Measurements from ENCODE around the gene TMEM255A.

TMEM255A gene

DNA sequence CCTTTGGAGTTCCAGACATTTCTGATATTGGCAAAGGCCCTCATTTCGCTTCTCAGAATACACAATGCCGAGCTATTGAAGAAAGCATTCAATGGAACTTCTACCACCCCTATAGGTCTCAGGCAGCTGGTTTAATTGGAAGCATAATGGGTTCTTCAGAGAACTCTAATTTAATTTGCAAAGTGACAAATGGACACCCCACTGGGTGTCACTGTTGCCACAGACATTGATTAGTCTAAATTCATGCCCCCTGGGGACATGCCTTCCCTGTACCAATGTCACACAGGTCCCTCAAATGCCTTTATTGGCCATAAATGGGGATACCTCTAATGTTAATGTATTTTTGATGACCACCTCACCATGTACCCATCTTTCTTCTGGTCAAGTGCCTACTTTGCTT, 22.9 kb upstream of the TMEM255A start:
- Histone ChIP-seq H2AFZ (no peak overlapping the region), H3K4me3 (ENCODE audit: low read depth, low read length) (no peak overlapping the region), H3K27me3 (ENCODE audit: control insufficient read depth, insufficient read depth, low read length) (no peaks in the 10 kb centered on the region), H3K4me1 (no peaks in the 10 kb centered on the region), H3K9me3 (ENCODE audit: control insufficient read depth, low read length) (no peaks in the 10 kb centered on the region), H3K27ac (no peak overlapping the region), H3K4me2 (ENCODE audit: low read length) (no peak overlapping the region), H3K9ac (no peak overlapping the region), H3K79me2 (no peaks in the 10 kb centered on the region), H3K36me3 (ENCODE audit: control insufficient read depth, insufficient read depth, low read length) (no peaks in the 10 kb centered on the region)
- TF ChIP-seq CTCF (IDR thresholded peaks at IDR 0.05), result no peak

DNA sequence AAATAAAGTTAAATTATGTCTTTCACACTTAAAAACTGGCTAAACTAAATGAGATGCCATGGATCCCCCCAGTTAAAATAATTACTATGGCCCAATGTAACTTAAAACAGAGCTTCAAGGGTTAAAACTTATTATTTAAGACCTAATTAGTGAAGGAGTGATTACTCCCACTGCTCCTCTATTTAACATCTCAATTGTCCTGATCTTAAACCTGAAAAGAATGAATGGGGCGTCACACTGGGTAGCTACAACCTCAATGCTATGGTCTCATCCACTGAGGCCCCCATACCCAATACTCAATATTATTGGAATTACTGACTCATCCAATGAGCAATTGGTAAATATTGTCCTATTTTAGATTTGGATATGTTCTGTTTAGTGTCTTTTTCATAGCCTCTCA, 21.1 kb upstream of the TMEM255A start:
- Histone ChIP-seq H3K9ac (no peak overlapping the region), H3K27ac (no peak overlapping the region), H3K4me2 (ENCODE audit: low read length) (no peak overlapping the region), H2AFZ (no peak overlapping the region), H3K36me3 (ENCODE audit: control insufficient read depth, insufficient read depth, low read length) (no peaks in the 10 kb centered on the region), H3K79me2 (no peaks in the 10 kb centered on the region), H3K4me3 (ENCODE audit: low read depth, low read length) (no peak overlapping the region), H3K4me1 (no peaks in the 10 kb centered on the region), H3K9me3 (ENCODE audit: control insufficient read depth, low read length) (no peaks in the 10 kb centered on the region), H3K27me3 (ENCODE audit: control insufficient read depth, insufficient read depth, low read length) (no peaks in the 10 kb centered on the region)
- TF ChIP-seq CTCF (IDR thresholded peaks at IDR 0.05), result no peak

DNA sequence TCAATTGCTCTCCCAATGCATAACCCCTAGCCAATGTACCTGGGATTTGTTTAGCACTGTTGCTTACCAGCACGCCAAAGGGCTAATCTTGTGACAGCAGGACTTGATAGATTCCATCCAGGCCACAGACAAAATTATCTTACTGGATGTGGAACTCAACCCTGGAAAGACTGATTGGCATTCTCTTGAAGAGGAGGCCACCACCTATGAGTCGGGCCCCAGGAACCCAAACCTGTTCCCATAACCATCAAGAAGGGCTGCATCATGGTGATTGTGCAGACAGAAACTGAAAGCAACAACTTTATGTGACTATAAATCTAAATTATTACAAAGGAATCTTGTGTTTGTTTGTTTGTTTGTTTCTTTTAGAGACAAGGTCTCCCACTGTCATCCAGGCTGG, 19.9 kb upstream of the TMEM255A start:
- TF ChIP-seq CTCF (IDR thresholded peaks at IDR 0.05), result no peak
- Histone ChIP-seq H2AFZ (no peak overlapping the region), H3K9ac (no peak overlapping the region), H3K27ac (no peak overlapping the region), H3K4me1 (no peaks in the 10 kb centered on the region), H3K9me3 (ENCODE audit: control insufficient read depth, low read length) (no peaks in the 10 kb centered on the region), H3K4me2 (ENCODE audit: low read length) (no peak overlapping the region), H3K4me3 (ENCODE audit: low read depth, low read length) (no peak overlapping the region), H3K79me2 (no peaks in the 10 kb centered on the region), H3K27me3 (ENCODE audit: control insufficient read depth, insufficient read depth, low read length) (no peaks in the 10 kb centered on the region), H3K36me3 (ENCODE audit: control insufficient read depth, insufficient read depth, low read length) (no peaks in the 10 kb centered on the region)

DNA sequence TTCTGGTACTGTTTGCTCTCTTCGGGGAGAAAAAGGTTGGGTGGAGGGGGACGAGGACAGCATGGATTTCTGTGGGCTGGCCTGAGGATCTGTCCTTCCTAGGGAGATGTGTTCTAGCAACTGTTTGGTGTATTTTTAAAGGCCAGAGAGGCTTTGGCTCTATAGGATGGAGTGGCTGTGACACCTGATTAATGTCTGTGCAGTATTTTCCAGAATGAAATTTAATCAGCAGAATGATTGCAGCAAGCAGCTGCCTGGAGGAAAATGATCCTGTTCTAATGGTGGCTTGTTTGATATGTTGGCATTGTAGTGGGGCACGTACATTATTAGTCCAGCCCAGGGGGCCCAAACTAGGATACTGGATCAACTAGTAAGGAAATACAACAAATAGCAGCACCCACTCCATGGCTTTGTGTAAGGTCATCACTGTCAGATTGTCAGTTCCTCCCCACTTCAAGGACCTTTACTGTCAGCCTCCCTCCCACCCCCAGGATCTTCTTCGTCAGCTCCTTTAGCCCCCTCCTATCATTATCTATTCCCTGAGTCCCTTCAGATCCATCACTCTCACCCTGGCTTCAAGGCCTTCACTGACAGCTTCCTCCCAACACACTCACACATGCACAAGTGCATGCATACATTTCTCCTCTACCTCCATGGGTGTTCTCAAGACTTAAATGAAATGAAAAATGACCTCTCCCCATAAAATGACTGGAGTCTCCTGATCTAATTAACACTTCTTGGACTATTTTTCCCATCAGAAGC, 10.4 kb upstream of the TMEM255A start:
- Histone ChIP-seq H3K79me2 (no peaks in the 10 kb centered on the region), H3K4me3 (ENCODE audit: low read depth, low read length) (no peak overlapping the region), H3K9ac (no peak overlapping the region), H3K36me3 (ENCODE audit: control insufficient read depth, insufficient read depth, low read length) (no peaks in the 10 kb centered on the region), H3K27me3 (ENCODE audit: control insufficient read depth, insufficient read depth, low read length) (no peaks in the 10 kb centered on the region), H3K4me2 (ENCODE audit: low read length) (no peak overlapping the region), H3K27ac (no peak overlapping the region), H3K9me3 (ENCODE audit: control insufficient read depth, low read length) (no peaks in the 10 kb centered on the region), H2AFZ (no peak overlapping the region), H3K4me1 (no peaks in the 10 kb centered on the region)
- no peak for TF ChIP-seq CTCF (IDR thresholded peaks at IDR 0.05)

DNA sequence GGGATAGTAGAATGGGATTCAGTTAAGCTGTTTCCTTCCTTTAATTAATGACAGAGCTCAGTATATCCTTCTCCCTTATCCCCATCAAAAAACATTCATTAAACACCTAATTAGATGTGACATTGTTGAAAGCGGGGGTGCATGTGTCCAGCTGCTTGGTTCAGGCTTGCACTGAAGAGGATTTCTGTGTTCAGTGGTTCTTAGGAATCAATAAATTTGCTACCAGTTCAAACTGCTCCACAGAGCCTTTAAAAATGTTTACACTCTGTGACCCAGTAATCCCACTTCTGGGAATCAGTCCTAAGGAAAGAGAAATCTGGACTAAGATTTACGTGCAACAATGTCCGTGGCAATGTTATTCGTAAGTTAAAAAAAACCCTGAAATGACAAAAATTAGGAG, 7.2 kb upstream of the TMEM255A start:
- H3K4me3 ChIP-seq (ENCODE audit: low read depth, low read length), result no peak overlapping the region
- no peaks in the 10 kb centered on the region for H3K36me3 ChIP-seq (ENCODE audit: control insufficient read depth, insufficient read depth, low read length)
- no peak overlapping the region for H3K4me2 ChIP-seq (ENCODE audit: low read length)
- no peak overlapping the region for H3K27ac ChIP-seq
- no peaks in the 10 kb centered on the region for H3K4me1 ChIP-seq
- H2AFZ ChIP-seq, result no peak overlapping the region
- H3K9me3 ChIP-seq (ENCODE audit: control insufficient read depth, low read length), result no peaks in the 10 kb centered on the region
- no peaks in the 10 kb centered on the region for H3K27me3 ChIP-seq (ENCODE audit: control insufficient read depth, insufficient read depth, low read length)
- no peaks in the 10 kb centered on the region for H3K79me2 ChIP-seq
- TF ChIP-seq CTCF (IDR thresholded peaks at IDR 0.05), result no peak
- no peak overlapping the region for H3K9ac ChIP-seq

Measured in parathyroid adenoma (tissue), 2 donors.